Stimulated activated memory B cell treated with anti-CD40 and anti-IgM and Interleukin-4, amounts not matched to agents 10 μg/mL and 1 μg/mL and 100 μg/mL, for 72 hours (primary cell): Measurements from ENCODE around the gene HMX2.
"Not testable (repeated sequence)": the region's sequence is repeated elsewhere in the genome, so short reads cannot be mapped to it uniquely, and the experiment has no call there.

Experiments used
- ATAC-seq: fragments of 150-1000 bp; cut with Tn5 transposase; 2 replicates; pipeline ENCODE4 v1.10.0; 2021
- H3K27ac Mint-ChIP-seq: one replicate; pipeline ENCODE4 v1.8.0; 2022; ENCODE audit warnings: mild to moderate bottlenecking, mixed read lengths
- H3K27me3 Mint-ChIP-seq: one replicate; pipeline ENCODE4 v1.8.0; 2022; ENCODE audit warnings: mixed read lengths
- H3K36me3 Mint-ChIP-seq: one replicate; pipeline ENCODE4 v1.8.0; 2022; ENCODE audit warnings: mixed read lengths
- H3K4me1 Mint-ChIP-seq: one replicate; pipeline ENCODE4 v1.8.0; 2022; ENCODE audit warnings: mixed read lengths
- H3K4me3 Mint-ChIP-seq: one replicate; pipeline ENCODE4 v1.8.0; 2022; ENCODE audit warnings: mild to moderate bottlenecking, moderate library complexity, mixed read lengths
- H3K9me3 Mint-ChIP-seq: one replicate; pipeline ENCODE4 v1.8.0; 2022; ENCODE audit warnings: mixed read lengths

The HMX2 gene

DNA sequence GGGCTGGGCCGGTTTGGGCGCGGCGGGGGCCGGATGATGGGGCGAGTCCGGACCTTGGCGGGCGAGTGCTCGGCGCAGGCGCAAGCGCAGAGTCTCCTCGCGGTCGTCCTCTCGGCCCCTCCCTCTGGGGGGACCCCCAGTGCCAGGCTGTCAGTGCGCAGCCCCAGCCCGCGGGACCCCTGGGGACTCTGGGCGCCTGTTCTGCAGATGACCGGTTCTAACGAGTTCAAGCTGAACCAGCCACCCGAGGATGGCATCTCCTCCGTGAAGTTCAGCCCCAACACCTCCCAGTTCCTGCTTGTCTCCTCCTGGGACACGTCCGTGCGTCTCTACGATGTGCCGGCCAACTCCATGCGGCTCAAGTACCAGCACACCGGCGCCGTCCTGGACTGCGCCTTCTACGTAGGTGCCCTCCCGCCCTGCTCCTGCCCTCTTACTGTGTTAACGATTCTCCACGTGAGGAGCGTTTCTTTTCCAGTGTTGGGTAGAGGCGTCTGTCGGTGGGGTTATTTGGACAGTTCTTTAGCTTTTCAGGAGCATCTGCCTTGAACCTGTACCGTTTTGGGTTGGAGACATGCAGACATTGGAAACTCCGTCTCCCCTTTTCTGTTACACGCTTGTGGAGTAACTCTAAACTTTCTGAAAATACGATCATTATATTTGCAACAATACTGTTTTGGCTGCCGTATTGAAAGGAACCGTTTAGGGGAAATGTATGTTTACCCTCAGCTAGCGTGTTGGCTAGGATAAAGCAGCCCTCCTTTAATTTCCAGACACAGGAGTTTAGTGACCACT lies 7.0 kb downstream of the HMX2 start:
- Mint-ChIP-seq H3K36me3 (peaks cover 36% of the 10 kb centered on the region), H3K27me3 (peaks cover 16% of the 10 kb centered on the region), H3K9me3 (no peaks in the 10 kb centered on the region), H3K27ac (peak overlapping the region; percentile 96), H3K4me3 (peak overlapping the region; percentile 96), H3K4me1 (peaks cover 50% of the 10 kb centered on the region)
- ATAC-seq, result peak; percentile 78

DNA sequence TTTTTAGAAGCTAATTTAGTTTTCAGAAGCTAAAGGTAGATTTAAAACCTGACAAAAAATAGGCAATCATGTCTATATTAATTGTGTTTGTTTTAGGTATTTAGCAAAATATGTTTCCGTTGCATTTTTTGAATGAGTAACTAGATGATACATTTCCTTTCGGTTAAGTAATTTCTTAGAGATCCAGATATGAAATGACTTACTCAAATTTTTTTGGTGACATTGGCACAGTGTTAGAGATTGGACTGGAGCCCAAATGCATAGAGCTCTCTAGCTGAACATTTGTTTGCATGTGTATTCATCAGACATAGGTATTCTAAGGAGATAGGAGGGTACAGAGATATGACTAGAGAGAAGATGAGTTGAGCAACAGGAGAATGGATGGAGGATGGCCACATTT lies 8.1 kb downstream of the HMX2 start:
- no peak overlapping the region for H3K27ac Mint-ChIP-seq
- no peak for ATAC-seq
- peaks cover 47% of the 10 kb centered on the region for H3K36me3 Mint-ChIP-seq
- H3K4me1 Mint-ChIP-seq, result peaks cover 59% of the 10 kb centered on the region
- peak overlapping the region; percentile 1 for H3K4me3 Mint-ChIP-seq
- H3K27me3 Mint-ChIP-seq, result peaks cover 15% of the 10 kb centered on the region
- no peaks in the 10 kb centered on the region for H3K9me3 Mint-ChIP-seq

DNA sequence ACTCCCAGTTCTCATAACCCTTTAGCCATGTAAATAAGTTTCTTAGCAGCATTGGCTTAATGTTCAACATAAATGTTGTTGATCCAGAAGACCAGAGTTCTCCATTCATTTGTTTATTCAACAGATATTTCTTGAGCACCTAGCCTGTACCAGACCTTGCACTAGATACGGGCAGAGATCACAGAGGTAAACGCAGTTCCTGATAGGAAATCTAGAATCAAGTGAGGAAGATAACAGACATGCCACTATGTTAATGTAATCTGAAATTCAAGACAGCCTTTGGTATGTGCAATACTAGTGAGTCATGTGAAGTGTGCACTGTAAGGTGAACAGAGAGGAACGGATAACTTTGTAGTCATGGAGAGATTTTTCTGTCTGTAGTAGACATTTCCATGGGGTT lies 9.3 kb downstream of the HMX2 start:
- Mint-ChIP-seq H3K4me3 (no peak overlapping the region), H3K36me3 (peaks cover 58% of the 10 kb centered on the region), H3K27ac (no peak overlapping the region), H3K9me3 (no peaks in the 10 kb centered on the region), H3K27me3 (peaks cover 7% of the 10 kb centered on the region), H3K4me1 (peaks cover 54% of the 10 kb centered on the region)
- ATAC-seq, result no peak

DNA sequence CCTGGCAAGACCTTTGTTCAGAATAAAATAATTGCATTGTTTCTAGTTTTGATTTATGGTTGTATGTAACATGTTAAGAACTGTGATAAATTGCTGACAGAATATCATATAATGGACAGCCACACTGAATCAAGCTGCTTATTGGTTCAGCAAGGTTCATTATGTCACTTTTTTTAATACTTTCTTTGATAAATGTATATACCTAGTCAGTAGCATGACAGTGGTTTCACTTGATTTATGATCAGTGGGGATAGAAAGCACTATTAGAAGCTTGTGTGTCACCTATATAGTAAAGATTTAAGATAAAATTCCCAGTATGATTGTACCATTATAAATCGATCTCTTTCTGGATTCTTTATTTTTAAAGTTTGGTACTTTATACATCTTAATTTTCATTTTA lies 10.7 kb downstream of the HMX2 start:
- peaks cover 70% of the 10 kb centered on the region for H3K36me3 Mint-ChIP-seq
- ATAC-seq, result no peak
- H3K9me3 Mint-ChIP-seq, result no peaks in the 10 kb centered on the region
- no peaks in the 10 kb centered on the region for H3K27me3 Mint-ChIP-seq
- H3K4me3 Mint-ChIP-seq, result no peak overlapping the region
- H3K27ac Mint-ChIP-seq, result no peak overlapping the region
- peaks cover 50% of the 10 kb centered on the region for H3K4me1 Mint-ChIP-seq

DNA sequence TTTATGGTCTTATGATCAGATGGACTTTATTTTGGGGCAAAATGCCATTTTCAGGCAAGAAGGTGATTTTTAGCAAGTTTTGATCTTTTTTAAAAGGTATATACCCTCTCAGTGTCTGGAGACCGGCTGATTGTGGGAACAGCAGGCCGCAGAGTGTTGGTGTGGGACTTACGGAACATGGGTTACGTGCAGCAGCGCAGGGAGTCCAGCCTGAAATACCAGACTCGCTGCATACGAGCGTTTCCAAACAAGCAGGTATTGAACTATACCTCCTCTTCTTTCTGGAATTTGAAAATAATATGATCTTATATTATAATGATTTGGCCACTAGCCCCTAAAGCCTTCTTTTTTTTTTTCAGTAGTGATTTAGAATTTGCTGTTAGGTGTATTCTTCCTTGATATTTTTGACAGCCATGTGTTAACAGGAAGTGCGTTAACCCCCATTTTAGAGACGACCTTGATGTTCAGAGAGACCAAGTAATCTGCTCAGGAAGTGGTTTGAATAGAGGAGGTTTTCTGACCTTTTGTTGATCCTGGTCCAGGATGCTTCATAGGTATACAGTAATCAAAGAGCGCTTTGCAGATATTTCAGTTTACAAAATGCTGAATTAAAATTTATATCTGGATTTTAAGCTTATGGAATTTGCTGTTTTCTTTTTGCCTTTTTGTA lies 12.5 kb downstream of the HMX2 start:
- Mint-ChIP-seq H3K4me3 (no peak overlapping the region), H3K27ac (no peak overlapping the region), H3K36me3 (peaks cover 84% of the 10 kb centered on the region), H3K9me3 (no peaks in the 10 kb centered on the region), H3K4me1 (peaks cover 43% of the 10 kb centered on the region), H3K27me3 (no peaks in the 10 kb centered on the region)
- no peak for ATAC-seq

DNA sequence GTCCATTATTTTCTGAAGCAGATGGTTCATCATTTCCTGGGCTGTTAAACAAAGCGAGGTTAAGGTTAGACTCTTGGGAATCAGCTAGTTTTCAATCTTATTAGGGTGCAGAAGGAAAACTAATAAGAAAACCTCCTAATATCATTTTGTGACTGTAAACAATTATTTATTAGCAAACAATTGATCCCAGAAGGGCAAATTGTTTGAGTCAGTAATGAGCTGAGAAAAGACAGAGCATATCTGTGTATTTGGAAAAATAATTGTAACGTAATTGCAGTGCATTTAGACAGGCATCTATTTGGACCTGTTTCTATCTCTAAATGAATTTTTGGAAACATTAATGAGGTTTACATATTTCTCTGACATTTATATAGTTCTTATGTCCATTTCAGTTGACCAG lies 16.4 kb downstream of the HMX2 start:
- H3K9me3 Mint-ChIP-seq, result no peaks in the 10 kb centered on the region
- no peak for ATAC-seq
- H3K4me3 Mint-ChIP-seq, result no peak overlapping the region

DNA sequence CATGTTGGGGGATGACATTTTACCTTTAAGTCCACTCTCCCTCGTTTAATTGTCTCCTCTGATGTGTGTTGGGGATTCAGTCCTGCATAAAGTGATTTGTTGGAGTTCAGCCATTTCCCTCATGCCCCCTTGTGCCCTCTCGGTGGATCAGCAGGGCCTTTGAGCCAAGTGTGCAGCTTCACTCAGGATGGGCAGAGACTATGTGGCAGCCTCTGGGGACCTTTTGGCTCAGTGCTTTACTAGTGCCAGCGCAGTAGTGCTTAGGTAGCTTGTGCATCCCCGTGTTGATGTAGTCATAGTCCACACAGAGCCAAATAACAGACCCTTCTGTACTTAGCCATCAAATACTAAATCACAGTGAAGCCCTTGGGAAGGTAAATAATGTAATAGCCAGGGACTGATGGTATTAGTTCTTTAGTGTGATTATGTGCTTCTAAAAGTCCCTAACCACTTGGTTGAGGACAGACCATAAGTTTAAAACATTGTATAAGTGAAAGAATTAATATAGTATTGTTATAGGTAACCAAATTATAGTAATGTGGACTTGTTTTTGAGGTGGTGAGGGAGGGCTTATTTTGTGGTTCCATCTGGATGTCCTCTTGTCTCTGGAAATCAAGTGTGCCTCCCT lies 17.6 kb downstream of the HMX2 start:
- no peaks in the 10 kb centered on the region for H3K9me3 Mint-ChIP-seq
- H3K4me3 Mint-ChIP-seq, result no peak overlapping the region
- H3K4me1 Mint-ChIP-seq, result peaks cover 11% of the 10 kb centered on the region
- no peak overlapping the region for H3K27ac Mint-ChIP-seq
- no peak for ATAC-seq
- H3K36me3 Mint-ChIP-seq, result peaks cover 70% of the 10 kb centered on the region
- H3K27me3 Mint-ChIP-seq, result no peaks in the 10 kb centered on the region

More for the DNA sequence above, 16.4 kb downstream of the HMX2 start:
- H3K4me1 Mint-ChIP-seq, result peaks cover 18% of the 10 kb centered on the region
- H3K36me3 Mint-ChIP-seq, result peaks cover 76% of the 10 kb centered on the region
- no peak overlapping the region for H3K27ac Mint-ChIP-seq
- H3K27me3 Mint-ChIP-seq, result no peaks in the 10 kb centered on the region

DNA sequence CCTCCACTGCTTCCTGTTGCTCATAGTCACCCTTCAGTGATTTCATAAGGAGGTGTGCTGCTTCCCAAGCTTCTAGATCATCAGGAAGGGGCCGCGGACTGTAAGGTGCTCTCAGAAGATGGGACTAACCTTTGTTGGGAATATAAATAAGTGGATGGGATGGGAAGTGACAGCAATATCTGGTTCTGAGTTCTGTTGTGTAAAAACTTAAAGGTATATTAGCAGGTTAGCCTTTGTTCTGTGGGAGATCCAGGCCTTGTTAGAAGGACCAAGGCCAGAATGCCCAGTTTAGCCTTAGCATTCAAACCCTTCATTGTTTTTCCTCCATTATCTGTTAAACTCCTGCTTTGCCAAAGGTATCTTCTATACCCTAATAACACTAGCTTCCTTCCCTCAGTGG lies 18.7 kb downstream of the HMX2 start:
- Mint-ChIP-seq H3K27me3 (no peaks in the 10 kb centered on the region), H3K4me1 (peaks cover 5% of the 10 kb centered on the region), H3K36me3 (peaks cover 70% of the 10 kb centered on the region), H3K27ac (no peak overlapping the region), H3K4me3 (no peak overlapping the region), H3K9me3 (no peaks in the 10 kb centered on the region)
- no peak for ATAC-seq

DNA sequence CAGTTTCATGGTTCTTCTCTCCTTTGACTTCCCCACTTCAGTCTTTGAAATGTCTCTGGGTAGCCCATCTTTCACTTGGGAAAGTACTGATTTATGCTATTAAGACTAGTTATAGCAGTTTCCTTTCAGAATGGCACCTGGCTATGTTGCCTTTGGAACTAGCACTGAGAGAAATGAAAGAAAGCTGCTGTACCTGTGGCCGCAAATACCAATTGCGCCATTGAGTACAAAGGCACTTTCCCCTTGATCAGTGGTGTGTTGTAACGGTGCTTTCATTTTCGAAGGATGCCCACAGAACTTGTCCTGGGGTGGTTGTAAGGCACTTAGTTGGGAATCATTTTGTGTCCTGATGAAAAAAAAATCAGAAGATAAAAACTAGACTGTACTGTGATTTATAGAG lies 23.0 kb downstream of the HMX2 start:
- Mint-ChIP-seq H3K4me1 (peaks cover 10% of the 10 kb centered on the region), H3K36me3 (peaks cover 64% of the 10 kb centered on the region), H3K27me3 (no peaks in the 10 kb centered on the region), H3K4me3 (no peak overlapping the region), H3K27ac (no peak overlapping the region), H3K9me3 (no peaks in the 10 kb centered on the region)
- no peak for ATAC-seq

DNA sequence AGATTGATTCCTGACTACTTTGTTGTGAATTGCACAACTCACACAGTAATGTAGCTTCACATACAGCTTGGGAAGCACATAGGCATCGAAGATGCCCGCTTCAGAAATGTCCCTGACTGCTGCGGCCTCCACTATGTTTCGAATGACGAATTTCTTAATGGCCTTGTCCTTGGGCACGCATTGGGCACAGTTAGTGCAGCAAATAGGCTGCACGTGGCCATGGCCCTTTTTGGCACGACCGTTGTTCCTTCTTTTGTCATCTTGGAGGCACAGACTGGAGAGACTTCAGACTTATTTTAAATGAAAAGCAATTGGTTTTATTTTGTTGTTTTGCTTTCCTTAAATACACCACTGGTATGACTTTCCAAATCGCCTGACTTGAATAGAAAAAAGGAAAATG lies 23.7 kb downstream of the HMX2 start:
- not testable (repeated sequence) for H3K4me3 Mint-ChIP-seq, H3K4me1 Mint-ChIP-seq, ATAC-seq, H3K27me3 Mint-ChIP-seq, H3K9me3 Mint-ChIP-seq, H3K27ac Mint-ChIP-seq
- peaks cover 64% of the 10 kb centered on the region for H3K36me3 Mint-ChIP-seq

DNA sequence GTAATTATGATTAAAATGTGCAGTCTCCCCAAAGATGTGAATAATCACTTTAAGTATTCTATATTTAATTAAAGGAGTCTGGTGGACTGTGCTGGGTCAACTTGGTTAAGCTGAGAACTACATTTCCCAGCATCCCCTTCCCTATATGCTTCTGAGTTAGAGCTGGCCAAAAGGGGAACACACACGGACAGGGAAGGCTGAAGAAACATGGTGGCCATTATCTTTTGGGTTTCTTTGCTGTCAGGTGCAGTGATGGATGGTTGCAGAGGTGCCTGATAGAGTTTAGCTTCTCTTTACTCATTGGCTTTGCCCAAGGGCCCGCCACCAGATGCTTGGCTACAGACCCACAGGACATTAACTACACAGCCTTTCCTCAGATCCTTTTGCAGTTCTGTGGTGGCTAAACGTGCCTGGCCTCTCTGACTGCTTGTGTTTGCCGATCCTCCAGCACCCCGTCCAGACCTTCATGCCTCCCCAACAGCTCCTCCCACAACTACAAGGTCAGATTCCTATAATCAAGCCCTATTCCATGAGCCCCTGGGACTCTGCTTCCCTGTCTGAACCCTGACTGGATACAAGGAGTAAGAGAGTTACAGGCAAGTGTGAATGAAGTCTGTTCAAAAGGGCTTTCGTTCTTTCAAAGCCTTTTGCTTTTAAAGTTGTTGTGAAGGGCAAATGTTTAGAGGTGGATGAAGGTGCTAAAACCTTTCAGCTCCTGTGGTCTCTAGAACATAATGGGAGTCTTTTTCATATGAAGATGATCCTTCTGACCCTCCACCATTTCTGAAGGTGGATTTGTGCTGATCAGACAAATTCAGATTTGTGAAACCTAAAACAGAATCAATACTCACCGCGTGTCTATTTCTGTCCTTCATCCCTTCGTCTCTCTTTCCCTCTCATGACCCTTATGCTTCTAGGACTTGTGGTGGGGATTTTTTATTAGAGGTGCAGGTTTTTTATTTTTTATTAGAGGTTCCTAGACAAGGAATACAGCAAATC lies 27.8 kb downstream of the HMX2 start:
- Mint-ChIP-seq H3K27ac (no peak overlapping the region), H3K36me3 (peaks cover 69% of the 10 kb centered on the region), H3K27me3 (no peaks in the 10 kb centered on the region), H3K9me3 (peaks cover 4% of the 10 kb centered on the region), H3K4me3 (no peak overlapping the region), H3K4me1 (peaks cover 6% of the 10 kb centered on the region)
- no peak for ATAC-seq

DNA sequence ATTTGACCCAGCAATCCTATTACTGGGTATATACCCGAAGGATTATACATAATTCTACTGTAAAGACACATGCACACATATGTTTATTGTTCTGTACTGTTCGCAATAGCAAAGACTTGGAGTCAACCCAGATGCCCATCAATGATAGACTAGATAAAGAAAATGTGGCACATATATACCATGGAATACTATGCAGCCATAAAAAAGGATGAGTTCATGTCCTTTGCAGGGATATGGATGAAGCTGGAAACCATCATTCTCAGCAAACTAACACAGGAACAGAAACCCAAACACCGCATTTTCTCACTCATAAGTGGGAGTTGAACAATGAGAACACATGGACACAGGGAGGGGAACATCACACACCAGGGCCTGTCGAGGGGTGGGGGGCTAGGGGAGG lies 30.5 kb downstream of the HMX2 start:
- H3K27me3 Mint-ChIP-seq, H3K9me3 Mint-ChIP-seq, H3K27ac Mint-ChIP-seq, ATAC-seq, H3K4me3 Mint-ChIP-seq, H3K4me1 Mint-ChIP-seq: not testable (repeated sequence)
- H3K36me3 Mint-ChIP-seq, result peaks cover 69% of the 10 kb centered on the region

DNA sequence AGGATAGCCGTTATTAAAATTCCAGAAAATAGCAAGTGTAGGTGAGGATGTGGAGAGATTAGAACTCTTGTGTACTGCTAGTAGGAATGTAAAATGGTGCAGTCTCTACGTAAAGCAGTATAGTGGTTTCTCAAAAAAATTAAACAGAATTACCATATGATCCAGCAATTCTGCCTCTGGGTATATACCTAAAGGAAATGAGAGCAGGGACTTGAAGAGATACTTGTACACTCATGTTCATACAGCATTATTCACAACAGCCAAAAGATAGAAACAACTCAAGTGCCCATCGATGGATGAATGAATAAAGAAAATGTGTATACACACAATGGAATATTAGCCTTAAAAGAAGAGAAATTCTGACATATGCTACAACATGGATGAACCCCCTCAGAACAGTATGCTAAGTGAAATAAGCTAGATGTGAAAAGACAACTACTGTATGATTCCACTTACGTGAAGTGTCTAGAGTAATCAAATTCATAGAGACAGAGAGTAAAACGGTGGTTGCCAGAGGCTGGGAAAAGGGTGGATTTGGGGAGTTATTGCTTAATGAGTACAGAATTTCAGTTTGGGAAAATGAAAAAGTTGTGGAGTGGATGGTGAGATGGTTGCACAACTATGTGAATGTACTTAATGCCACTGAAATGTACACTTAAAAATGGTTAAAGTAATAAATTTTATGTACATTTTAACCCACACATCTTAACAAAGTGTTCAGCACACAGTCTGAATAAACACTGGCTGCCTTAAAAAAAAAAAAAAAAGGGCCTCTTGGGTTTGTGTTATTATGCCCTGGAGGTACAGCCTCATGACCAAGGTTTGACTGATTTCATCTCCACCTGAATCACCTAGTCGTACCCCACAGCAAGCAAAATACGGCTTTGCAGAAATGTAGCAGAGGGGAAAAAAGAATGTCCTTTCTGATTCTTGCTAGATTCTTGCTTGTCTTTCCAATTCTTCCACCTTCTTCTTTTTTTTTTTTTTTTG lies 32.5 kb downstream of the HMX2 start:
- peaks cover 72% of the 10 kb centered on the region for H3K36me3 Mint-ChIP-seq
- no peaks in the 10 kb centered on the region for H3K27me3 Mint-ChIP-seq

DNA sequence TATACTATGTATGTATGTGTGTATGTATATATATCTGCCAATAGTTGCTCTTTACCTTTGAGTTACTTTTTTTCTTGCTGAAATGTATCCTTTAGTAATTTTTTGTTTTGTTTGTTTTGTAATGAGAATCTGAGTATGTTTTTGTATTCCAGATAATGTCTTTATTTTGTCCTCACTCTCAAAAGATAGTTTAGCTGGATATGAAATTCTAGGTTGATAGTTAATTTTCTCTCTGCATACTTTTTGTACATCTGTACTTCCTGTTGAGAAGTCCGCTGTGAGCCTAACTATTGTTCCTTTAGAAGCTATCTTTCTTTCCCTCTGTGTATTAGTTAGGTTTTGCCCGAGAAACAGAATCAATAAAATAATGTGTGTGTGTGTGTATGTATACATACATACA lies 35.8 kb downstream of the HMX2 start:
- H3K9me3 Mint-ChIP-seq, result peaks cover 13% of the 10 kb centered on the region
- no peaks in the 10 kb centered on the region for H3K27me3 Mint-ChIP-seq
- H3K4me3 Mint-ChIP-seq, result no peak overlapping the region
- H3K36me3 Mint-ChIP-seq, result peaks cover 72% of the 10 kb centered on the region
- ATAC-seq, result no peak
- peaks cover 6% of the 10 kb centered on the region for H3K4me1 Mint-ChIP-seq
- H3K27ac Mint-ChIP-seq, result no peak overlapping the region

More for the DNA sequence above, 32.5 kb downstream of the HMX2 start:
- Mint-ChIP-seq H3K9me3 (peaks cover 15% of the 10 kb centered on the region), H3K4me3 (no peak overlapping the region), H3K27ac (no peak overlapping the region), H3K4me1 (no peaks in the 10 kb centered on the region)
- ATAC-seq, result no peak
